WERI-Rb-1 (cell line): Measurements from ENCODE around the gene PRSS12.

Experiments
- DNase-seq: peaks from one replicate; pipeline ENCODE4 v3.0.0-alpha.2; 2020
- H3K27ac ChIP-seq: fragments of 250-450 bp; sonication (Bioruptor Pico); 2 replicates; pipeline ENCODE4 v1.5.1; 2020; ENCODE audit warnings: mild to moderate bottlenecking, moderate library complexity
- H3K27me3 ChIP-seq: fragments of 250-450 bp; sonication (Bioruptor Pico); 2 replicates; pipeline ENCODE4 v1.5.1; 2021; ENCODE audit warnings: mild to moderate bottlenecking, low read depth, moderate library complexity; ENCODE audit not compliant: insufficient read depth, severe bottlenecking
- H3K36me3 ChIP-seq: fragments of 250-450 bp; sonication (Bioruptor Pico); 2 replicates; pipeline ENCODE4 v1.5.1; 2020; ENCODE audit warnings: mild to moderate bottlenecking, moderate library complexity
- H3K4me3 ChIP-seq: 2 replicates; pipeline ENCODE4 v1.5.1; 2011; ENCODE audit warnings: low read depth, mild to moderate bottlenecking, control low read depth, low read length
- H3K9me3 ChIP-seq: fragments of 250-450 bp; sonication (Bioruptor Pico); 2 replicates; pipeline ENCODE4 v1.5.1; 2021; ENCODE audit warnings: mild to moderate bottlenecking, moderate library complexity; ENCODE audit not compliant: severe bottlenecking
- TF ChIP-seq, protein P1 (sequence below): IDR thresholded peaks from 2 replicates; pipeline ENCODE4 v1.5.1; 2011; ENCODE audit warnings: low read depth, mild to moderate bottlenecking, control low read depth, inconsistent platforms, low read length

Gene PRSS12

DNA sequence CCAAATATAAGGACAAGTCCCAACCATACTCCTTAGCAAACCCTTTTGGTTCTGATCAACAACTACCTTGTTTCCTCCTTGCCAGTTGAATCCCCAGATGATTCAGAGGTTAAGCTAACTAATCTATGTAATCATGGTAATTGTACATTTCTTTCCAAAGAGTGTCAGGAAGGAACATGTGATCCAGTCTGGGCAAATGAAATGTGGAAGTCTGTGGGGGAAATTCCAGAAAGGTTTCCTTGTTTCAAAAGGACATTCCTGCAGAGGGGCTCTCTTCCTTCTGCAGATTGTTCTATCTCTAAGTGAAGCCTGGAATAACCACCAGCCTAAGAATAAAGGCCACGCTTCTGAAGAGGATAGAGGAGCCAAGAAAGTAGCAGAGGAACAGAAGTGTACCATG, 7.0 kb downstream of the PRSS12 start:
- Histone ChIP-seq H3K9me3 (no peaks in the 10 kb centered on the region), H3K27ac (0 out of 2 replicates have a peak overlapping the region, but pooled peaks have one; percentile 3), H3K36me3 (peaks cover 22% of the 10 kb centered on the region), H3K4me3 (no peak overlapping the region), H3K27me3 (no peaks in the 10 kb centered on the region)
- DNase-seq, result no peak
- TF ChIP-seq, protein P1, sequence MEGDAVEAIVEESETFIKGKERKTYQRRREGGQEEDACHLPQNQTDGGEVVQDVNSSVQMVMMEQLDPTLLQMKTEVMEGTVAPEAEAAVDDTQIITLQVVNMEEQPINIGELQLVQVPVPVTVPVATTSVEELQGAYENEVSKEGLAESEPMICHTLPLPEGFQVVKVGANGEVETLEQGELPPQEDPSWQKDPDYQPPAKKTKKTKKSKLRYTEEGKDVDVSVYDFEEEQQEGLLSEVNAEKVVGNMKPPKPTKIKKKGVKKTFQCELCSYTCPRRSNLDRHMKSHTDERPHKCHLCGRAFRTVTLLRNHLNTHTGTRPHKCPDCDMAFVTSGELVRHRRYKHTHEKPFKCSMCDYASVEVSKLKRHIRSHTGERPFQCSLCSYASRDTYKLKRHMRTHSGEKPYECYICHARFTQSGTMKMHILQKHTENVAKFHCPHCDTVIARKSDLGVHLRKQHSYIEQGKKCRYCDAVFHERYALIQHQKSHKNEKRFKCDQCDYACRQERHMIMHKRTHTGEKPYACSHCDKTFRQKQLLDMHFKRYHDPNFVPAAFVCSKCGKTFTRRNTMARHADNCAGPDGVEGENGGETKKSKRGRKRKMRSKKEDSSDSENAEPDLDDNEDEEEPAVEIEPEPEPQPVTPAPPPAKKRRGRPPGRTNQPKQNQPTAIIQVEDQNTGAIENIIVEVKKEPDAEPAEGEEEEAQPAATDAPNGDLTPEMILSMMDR, result no peak

DNA sequence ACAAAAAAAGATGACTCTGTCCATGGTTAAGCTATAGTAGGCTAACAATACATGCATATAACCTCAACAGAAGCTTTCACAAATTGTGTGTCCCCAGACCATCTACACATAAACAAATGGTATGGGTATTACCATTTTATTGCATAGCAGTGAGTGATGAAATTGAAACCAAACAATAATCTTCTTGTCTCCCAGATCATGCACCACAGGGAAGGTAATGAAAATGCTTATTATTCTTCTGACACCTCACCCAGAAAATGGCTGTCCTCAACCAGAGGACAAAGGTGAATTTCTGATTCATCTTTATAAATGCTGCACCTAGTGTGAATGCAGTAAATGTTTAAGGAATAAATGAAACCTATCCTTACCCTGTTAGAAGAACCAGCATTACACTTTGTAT, 8.0 kb downstream of the PRSS12 start:
- H3K36me3 ChIP-seq, result peaks cover 14% of the 10 kb centered on the region
- TF ChIP-seq, protein P1, result no peak
- H3K27me3 ChIP-seq, result no peaks in the 10 kb centered on the region
- H3K27ac ChIP-seq, result no peak overlapping the region
- no peak overlapping the region for H3K4me3 ChIP-seq
- H3K9me3 ChIP-seq, result no peaks in the 10 kb centered on the region
- no peak for DNase-seq

DNA sequence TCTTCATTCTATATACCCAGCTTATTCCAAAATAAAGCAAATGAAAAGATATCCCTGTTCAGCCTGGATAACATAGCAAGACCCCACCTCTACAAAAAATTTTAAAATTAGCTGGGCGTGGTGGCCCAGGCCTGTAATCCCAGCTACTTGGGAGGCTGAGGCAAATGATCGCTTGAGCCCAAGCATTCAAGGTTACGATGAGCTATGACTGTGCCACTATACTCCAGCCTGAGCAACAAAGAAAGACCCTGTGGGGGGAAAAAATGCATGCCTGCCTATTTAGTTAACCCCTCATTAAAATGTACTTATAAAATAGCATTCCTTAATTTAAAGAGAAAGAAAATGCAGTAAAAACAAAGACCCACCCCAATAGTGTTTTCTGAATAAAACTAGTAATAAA, 9.3 kb downstream of the PRSS12 start:
- no peaks in the 10 kb centered on the region for H3K9me3 ChIP-seq
- DNase-seq, result no peak
- H3K4me3 ChIP-seq, result no peak overlapping the region
- H3K27ac ChIP-seq, result no peak overlapping the region
- no peaks in the 10 kb centered on the region for H3K27me3 ChIP-seq
- H3K36me3 ChIP-seq, result peaks cover 6% of the 10 kb centered on the region
- TF ChIP-seq, protein P1, result no peak

DNA sequence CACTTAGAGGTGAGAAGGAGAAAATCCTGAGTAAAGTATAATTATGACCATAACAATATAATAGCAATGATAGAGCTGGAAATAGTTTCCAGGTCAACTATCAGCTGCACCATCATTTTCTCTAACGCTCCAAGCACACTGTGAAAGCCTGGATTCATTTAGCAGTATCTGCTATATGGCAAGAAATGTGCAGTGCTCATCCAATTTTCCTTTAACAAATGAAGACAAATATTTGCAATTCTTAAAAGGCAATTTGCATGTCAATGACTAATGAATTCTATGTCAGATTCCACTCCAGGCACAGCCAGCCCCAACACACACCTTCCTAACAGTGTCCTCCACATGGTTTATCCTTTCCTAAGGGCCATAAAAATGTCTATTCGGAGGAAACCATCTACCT, 12.7 kb downstream of the PRSS12 start:
- H3K9me3 ChIP-seq, result no peaks in the 10 kb centered on the region
- no peak overlapping the region for H3K4me3 ChIP-seq
- no peak overlapping the region for H3K27ac ChIP-seq
- DNase-seq, result no peak
- TF ChIP-seq, protein P1, result no peak
- peaks cover 30% of the 10 kb centered on the region for H3K36me3 ChIP-seq
- H3K27me3 ChIP-seq, result no peaks in the 10 kb centered on the region

DNA sequence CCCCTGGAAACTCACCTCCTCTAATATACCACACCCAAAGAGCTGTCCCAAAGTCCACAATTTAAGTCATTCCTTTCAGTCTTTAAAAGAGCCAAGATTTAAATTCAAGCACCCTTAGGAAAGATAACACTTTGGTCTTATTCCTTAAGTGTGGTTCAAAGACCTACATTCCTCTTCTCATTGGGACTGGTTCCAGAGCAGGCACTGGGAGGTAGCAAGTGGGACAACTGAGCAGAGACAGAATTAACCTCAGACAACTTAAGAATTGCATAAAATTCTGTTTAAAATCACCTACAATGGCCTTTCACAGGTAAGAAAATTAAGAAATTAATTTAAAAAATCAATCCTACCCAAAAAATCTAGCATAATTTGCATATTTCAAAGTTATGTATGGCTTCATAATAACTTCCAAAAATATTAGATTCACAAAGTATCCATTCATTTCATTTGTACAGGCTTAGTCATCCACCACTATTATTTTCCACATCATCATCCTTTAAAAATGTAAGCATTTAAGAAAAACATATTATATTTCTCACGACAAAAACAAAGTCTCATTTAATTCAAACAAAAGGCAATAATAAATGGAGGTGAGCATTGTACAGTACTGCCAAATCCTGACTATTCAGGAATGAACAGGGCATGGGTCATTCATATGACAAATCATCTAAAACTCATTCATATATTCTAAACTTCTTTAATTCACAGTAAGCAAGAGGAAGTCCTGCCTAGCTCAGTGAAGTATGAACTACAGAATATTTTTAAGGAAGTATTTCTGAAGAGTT, 13.6 kb downstream of the PRSS12 start:
- DNase-seq, result no peak
- H3K27ac ChIP-seq, result no peak overlapping the region
- no peaks in the 10 kb centered on the region for H3K9me3 ChIP-seq
- TF ChIP-seq, protein P1, result no peak
- no peak overlapping the region for H3K4me3 ChIP-seq
- H3K36me3 ChIP-seq, result peaks cover 36% of the 10 kb centered on the region
- H3K27me3 ChIP-seq, result no peaks in the 10 kb centered on the region

DNA sequence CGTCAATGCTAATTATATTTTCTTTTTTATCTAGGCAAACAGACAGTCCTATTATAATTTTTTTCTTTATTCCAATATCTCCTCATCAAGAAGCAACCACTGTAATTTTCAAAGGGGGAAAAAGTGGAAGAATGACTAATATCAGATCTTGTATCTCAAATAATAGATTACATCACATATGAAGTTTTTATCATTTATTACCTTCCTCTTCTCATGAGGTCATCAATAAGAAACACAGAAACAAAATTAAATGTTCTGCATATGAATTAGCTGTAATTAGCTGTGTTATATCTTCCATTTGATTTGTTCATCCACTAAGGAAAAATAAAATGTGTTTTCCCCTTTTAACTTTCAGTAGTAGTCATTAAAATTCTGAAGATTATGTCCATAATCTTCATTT, 14.3 kb downstream of the PRSS12 start:
- no peaks in the 10 kb centered on the region for H3K27me3 ChIP-seq
- H3K27ac ChIP-seq, result no peak overlapping the region
- peaks cover 40% of the 10 kb centered on the region for H3K36me3 ChIP-seq
- TF ChIP-seq, protein P1, result no peak
- no peak for DNase-seq
- H3K4me3 ChIP-seq, result no peak overlapping the region
- H3K9me3 ChIP-seq, result no peaks in the 10 kb centered on the region
